ENCODE results near the gene CAMK2D.

CAMK2D gene

GRCh38 chr4:113610537-113610936 lies 151.0 kb downstream of the CAMK2D start:
- no peak for TF ChIP-seq PAX5 (IDR thresholded peaks at IDR 0.05; ENCODE audit: insufficient read depth, low read length, severe bottlenecking)
- TF ChIP-seq POLR2AphosphoS5 (IDR thresholded peaks at IDR 0.05; ENCODE audit: low read depth, low read length), result no peak
- no peak for TF ChIP-seq POLR2A (IDR thresholded peaks at IDR 0.05; ENCODE audit: low read depth, low read length)
- TF ChIP-seq SPI1 (IDR thresholded peaks at IDR 0.05; ENCODE audit: low read depth, low read length), result no peak
- TF ChIP-seq POU2F2 (IDR thresholded peaks at IDR 0.05; ENCODE audit: low read depth, low read length), result no peak
- no peak for TF ChIP-seq TAF1 (IDR thresholded peaks at IDR 0.05; ENCODE audit: low read depth, low read length)
- FAIRE-seq (no peak), DNase-seq (ENCODE audit: insufficient read length, low spot score) (no peak)

GRCh38 chr4:113607998-113608397 lies 153.5 kb downstream of the CAMK2D start:
- FAIRE-seq (no peak), DNase-seq (ENCODE audit: insufficient read length, low spot score) (no peak)
- TF ChIP-seq PAX5 (IDR thresholded peaks at IDR 0.05; ENCODE audit: insufficient read depth, low read length, severe bottlenecking) (no peak), SPI1 (IDR thresholded peaks at IDR 0.05; ENCODE audit: low read depth, low read length) (no peak), POLR2A (IDR thresholded peaks at IDR 0.05; ENCODE audit: low read depth, low read length) (no peak), POLR2AphosphoS5 (IDR thresholded peaks at IDR 0.05; ENCODE audit: low read depth, low read length) (no peak), POU2F2 (IDR thresholded peaks at IDR 0.05; ENCODE audit: low read depth, low read length) (no peak), TAF1 (IDR thresholded peaks at IDR 0.05; ENCODE audit: low read depth, low read length) (no peak)

GRCh38 chr4:113607147-113607720 lies 154.3 kb downstream of the CAMK2D start:
- TF ChIP-seq PAX5 (IDR thresholded peaks at IDR 0.05; ENCODE audit: insufficient read depth, low read length, severe bottlenecking), result peak; percentile 4
- no peak for TF ChIP-seq POLR2AphosphoS5 (IDR thresholded peaks at IDR 0.05; ENCODE audit: low read depth, low read length)
- FAIRE-seq (peak; percentile 76), DNase-seq (ENCODE audit: insufficient read length, low spot score) (no peak)

- TF ChIP-seq PAX5 (IDR thresholded peaks at IDR 0.05; ENCODE audit: insufficient read depth, low read length, severe bottlenecking), result no peak
- FAIRE-seq (no peak), DNase-seq (ENCODE audit: insufficient read length, low spot score) (no peak)
Measured at GRCh38 chr4:113604955-113605354, 156.6 kb downstream of the CAMK2D start.

GRCh38 chr4:113603911-113604310 lies 157.6 kb downstream of the CAMK2D start:
- DNase-seq (ENCODE audit: insufficient read length, low spot score), result no peak
- no peak for TF ChIP-seq POLR2A (IDR thresholded peaks at IDR 0.05; ENCODE audit: low read depth, low read length)
- no peak for TF ChIP-seq SPI1 (IDR thresholded peaks at IDR 0.05; ENCODE audit: low read depth, low read length)
- TF ChIP-seq POU2F2 (IDR thresholded peaks at IDR 0.05; ENCODE audit: low read depth, low read length), result no peak
- TF ChIP-seq PAX5 (IDR thresholded peaks at IDR 0.05; ENCODE audit: insufficient read depth, low read length, severe bottlenecking), result no peak
- TF ChIP-seq TAF1 (IDR thresholded peaks at IDR 0.05; ENCODE audit: low read depth, low read length), result no peak
- no peak for TF ChIP-seq POLR2AphosphoS5 (IDR thresholded peaks at IDR 0.05; ENCODE audit: low read depth, low read length)
- no peak for FAIRE-seq

- DNase-seq (ENCODE audit: insufficient read length, low spot score) (no peak), FAIRE-seq (no peak)
- no peak for TF ChIP-seq TAF1 (IDR thresholded peaks at IDR 0.05; ENCODE audit: low read depth, low read length)
- no peak for TF ChIP-seq PAX5 (IDR thresholded peaks at IDR 0.05; ENCODE audit: insufficient read depth, low read length, severe bottlenecking)
- no peak for TF ChIP-seq POLR2A (IDR thresholded peaks at IDR 0.05; ENCODE audit: low read depth, low read length)
- TF ChIP-seq SPI1 (IDR thresholded peaks at IDR 0.05; ENCODE audit: low read depth, low read length), result no peak
- TF ChIP-seq POU2F2 (IDR thresholded peaks at IDR 0.05; ENCODE audit: low read depth, low read length), result no peak
- TF ChIP-seq POLR2AphosphoS5 (IDR thresholded peaks at IDR 0.05; ENCODE audit: low read depth, low read length), result no peak
Measured at GRCh38 chr4:113602646-113603228, 158.8 kb downstream of the CAMK2D start.

GRCh38 chr4:113601636-113602035 lies 159.9 kb downstream of the CAMK2D start:
- no peak for DNase-seq (ENCODE audit: insufficient read length, low spot score)
- FAIRE-seq, result no peak
- TF ChIP-seq POLR2A (IDR thresholded peaks at IDR 0.05; ENCODE audit: low read depth, low read length) (no peak), TAF1 (IDR thresholded peaks at IDR 0.05; ENCODE audit: low read depth, low read length) (no peak)

- FAIRE-seq (no peak), DNase-seq (ENCODE audit: insufficient read length, low spot score) (no peak)
- no peak for TF ChIP-seq POU2F2 (IDR thresholded peaks at IDR 0.05; ENCODE audit: low read depth, low read length)
- no peak for TF ChIP-seq SPI1 (IDR thresholded peaks at IDR 0.05; ENCODE audit: low read depth, low read length)
Measured at GRCh38 chr4:113596396-113596795, 165.1 kb downstream of the CAMK2D start.

- TF ChIP-seq POLR2AphosphoS5 (IDR thresholded peaks at IDR 0.05; ENCODE audit: low read depth, low read length) (no peak), SPI1 (IDR thresholded peaks at IDR 0.05; ENCODE audit: low read depth, low read length) (no peak), POU2F2 (IDR thresholded peaks at IDR 0.05; ENCODE audit: low read depth, low read length) (no peak), TAF1 (IDR thresholded peaks at IDR 0.05; ENCODE audit: low read depth, low read length) (no peak), POLR2A (IDR thresholded peaks at IDR 0.05; ENCODE audit: low read depth, low read length) (no peak), PAX5 (IDR thresholded peaks at IDR 0.05; ENCODE audit: insufficient read depth, low read length, severe bottlenecking) (no peak)
- DNase-seq (ENCODE audit: insufficient read length, low spot score) (no peak), FAIRE-seq (peak; percentile 9)
Measured at GRCh38 chr4:113594231-113594556, 167.3 kb downstream of the CAMK2D start.

- DNase-seq (ENCODE audit: insufficient read length, low spot score) (no peak), FAIRE-seq (peak; percentile 40)
- TF ChIP-seq POLR2AphosphoS5 (IDR thresholded peaks at IDR 0.05; ENCODE audit: low read depth, low read length) (no peak), PAX5 (IDR thresholded peaks at IDR 0.05; ENCODE audit: insufficient read depth, low read length, severe bottlenecking) (no peak), TAF1 (IDR thresholded peaks at IDR 0.05; ENCODE audit: low read depth, low read length) (no peak), POLR2A (IDR thresholded peaks at IDR 0.05; ENCODE audit: low read depth, low read length) (no peak), SPI1 (IDR thresholded peaks at IDR 0.05; ENCODE audit: low read depth, low read length) (no peak), POU2F2 (IDR thresholded peaks at IDR 0.05; ENCODE audit: low read depth, low read length) (no peak)
Measured at GRCh38 chr4:113593400-113594230, 167.9 kb downstream of the CAMK2D start.
